LoVo (cell line): ENCODE measurements around the gene DNAAF1.

ENCODE experiments used
- DNase-seq: peaks from one replicate; pipeline ENCODE4 v3.0.0-alpha.2; 2016; ENCODE audit warnings: low spot score

Gene DNAAF1

DNA sequence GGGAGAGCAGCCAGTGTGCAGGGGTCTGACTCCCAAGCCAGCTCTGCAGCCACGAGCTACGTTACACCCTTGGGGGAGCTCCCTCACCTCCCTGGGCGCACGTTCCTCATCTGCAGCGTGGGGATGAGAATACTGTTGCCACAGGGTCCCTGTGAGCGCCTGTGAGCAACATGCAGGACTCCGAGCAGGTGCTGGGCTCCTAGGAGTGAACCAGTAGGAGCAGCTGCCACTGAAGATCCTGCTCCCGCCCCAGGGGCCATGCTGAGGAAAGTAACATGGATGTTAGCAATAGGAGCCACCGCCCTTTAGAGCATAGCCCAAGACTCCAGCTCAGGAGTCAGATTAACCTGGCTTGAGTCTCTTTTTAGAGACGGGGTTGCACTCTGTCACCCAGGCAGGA lies 15.9 kb downstream of the DNAAF1 start:
- DNase-seq, result no peak

DNA sequence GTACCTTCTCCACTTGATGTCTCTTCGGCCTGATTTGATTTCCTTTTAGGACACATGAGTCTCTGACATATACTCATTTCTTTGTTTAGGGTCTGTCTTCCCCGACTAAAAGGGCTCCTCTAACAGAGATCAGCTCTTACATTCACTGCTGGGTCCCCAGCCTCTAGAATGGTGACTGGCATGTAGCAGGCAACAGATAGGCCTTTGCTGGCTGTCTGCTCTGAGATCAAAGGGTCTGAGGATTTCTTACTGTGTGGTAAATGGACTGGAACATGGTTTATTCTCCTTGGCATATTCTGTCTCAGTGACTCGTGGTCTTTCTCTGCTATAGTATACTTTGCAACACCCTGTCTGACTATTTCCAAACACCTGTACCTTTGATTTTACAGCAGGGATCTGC lies 16.7 kb downstream of the DNAAF1 start:
- DNase-seq, result no peak

- DNase-seq, result no peak
These were observed 20.6 kb downstream of the DNAAF1 start for GRCh38 chr16:84165746-84166145.

GRCh38 chr16:84166796-84167695 lies 21.9 kb downstream of the DNAAF1 start:
- no peak for DNase-seq

DNA sequence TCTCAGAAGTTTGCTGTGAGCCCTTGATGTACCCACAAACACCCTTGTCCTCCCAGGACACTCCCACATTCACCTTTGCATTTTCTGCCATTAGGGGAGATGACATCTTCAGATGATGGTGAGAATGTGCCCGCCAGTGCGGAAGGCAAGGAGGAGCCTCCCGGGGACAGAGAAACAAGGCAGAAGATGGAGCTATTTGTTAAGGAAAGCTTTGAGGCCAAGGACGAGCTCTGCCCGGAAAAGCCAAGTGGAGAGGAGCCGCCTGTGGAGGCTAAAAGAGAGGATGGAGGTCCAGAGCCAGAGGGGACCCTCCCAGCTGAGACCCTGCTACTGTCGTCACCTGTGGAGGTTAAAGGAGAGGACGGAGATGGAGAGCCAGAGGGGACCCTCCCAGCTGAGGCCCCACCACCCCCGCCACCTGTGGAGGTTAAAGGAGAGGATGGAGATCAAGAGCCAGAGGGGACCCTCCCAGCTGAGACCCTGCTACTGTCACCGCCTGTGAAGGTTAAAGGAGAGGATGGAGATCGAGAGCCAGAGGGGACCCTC lies 24.7 kb downstream of the DNAAF1 start:
- DNase-seq, result no peak

DNA sequence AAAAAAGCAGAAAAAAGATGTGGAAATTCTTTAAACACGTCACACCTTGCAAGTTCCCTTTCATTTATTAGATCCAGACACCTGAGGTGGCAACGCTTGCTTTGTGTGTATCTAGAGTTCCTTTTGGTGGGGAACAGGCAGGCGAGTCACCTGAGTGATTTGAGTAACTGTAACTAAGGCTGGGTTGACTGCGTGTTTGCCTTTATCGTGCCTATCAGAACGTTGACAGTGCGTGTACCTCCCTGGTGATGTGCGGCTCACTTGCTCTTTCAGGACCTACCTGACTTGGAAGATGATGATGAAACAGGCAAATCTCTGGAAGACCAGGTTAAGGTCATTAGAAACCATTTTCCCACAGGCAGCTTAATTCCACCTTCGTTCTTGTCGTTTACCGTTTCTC lies 29.3 kb downstream of the DNAAF1 start:
- no peak for DNase-seq

DNA sequence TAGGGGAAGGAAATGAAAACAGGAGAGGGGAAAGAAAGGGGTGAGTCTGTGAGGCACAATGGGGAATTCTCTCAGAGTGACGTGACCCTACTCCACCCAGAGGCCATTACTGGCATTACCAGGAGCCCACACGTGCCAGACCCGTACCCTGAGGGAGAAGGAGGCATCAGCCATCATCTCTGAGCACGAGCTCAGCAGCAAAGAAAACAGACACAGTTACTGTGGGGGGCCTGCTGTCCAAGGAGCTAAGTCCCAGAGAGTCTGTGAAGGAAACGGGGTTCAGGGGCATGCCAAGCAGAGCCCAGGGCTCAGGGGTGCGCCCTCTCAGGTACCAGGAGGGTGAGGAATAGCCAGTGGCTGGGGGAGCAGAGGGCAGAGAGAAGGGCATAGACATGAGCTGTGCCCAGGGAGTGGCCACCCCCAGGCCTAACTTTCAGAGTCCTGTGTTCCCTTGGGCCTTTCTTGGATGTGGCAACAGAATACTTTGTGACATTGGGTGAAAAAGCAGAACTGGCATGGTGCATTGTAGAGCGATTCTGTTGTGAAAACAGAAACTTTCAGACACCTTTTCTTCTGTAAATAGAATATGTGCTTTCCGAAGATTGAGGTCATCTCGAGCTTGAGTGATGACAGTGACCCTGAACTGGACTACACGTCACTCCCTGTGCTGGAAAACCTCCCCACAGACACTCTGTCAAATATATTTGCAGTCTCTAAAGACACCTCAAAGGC lies 30.4 kb downstream of the DNAAF1 start:
- DNase-seq, result peak; percentile 58

- no peak for DNase-seq
These were observed 31.3 kb downstream of the DNAAF1 start for GRCh38 chr16:84176192-84177053.

- no peak for DNase-seq
These were observed 32.6 kb downstream of the DNAAF1 start for GRCh38 chr16:84177741-84178073.

- no peak for DNase-seq
These were observed 33.1 kb downstream of the DNAAF1 start for GRCh38 chr16:84178146-84178765.

- no peak for DNase-seq
These were observed 33.9 kb downstream of the DNAAF1 start for GRCh38 chr16:84178892-84179611.

DNA sequence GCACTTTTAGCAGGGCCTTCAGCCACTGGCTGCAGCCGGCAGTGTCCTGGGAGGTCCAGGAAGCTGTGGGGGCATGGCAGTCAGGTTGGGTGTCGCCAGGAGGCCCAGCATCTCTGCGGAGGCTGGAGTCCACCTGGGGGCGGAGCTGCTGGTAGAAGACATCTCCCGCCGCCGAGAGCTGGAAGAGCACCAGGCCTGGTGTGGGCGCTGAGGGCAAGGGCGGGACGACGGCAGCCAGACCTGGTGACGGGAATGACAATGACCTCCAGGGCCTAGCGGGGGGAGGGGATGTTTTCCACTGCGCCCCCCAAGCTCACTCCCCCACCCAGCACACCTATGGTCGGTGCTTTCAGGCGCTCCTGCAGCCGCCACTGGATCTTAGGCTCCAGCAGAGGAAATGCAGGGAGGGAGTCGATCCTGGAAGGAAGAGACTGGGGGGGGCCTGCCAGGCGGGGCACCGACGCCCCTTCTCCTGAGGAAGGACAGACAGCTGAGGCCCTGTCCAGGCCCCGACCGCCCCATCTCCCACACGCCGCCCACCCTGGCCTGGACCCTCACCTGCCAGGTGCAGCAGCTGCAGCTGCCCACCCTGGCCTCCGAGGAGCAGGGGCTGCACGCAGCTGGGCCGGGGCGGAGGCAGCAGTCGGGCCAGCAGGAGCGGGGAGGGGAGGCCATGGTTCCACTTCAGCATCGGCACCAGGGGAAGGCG lies 34.7 kb downstream of the DNAAF1 start:
- no peak for DNase-seq

DNA sequence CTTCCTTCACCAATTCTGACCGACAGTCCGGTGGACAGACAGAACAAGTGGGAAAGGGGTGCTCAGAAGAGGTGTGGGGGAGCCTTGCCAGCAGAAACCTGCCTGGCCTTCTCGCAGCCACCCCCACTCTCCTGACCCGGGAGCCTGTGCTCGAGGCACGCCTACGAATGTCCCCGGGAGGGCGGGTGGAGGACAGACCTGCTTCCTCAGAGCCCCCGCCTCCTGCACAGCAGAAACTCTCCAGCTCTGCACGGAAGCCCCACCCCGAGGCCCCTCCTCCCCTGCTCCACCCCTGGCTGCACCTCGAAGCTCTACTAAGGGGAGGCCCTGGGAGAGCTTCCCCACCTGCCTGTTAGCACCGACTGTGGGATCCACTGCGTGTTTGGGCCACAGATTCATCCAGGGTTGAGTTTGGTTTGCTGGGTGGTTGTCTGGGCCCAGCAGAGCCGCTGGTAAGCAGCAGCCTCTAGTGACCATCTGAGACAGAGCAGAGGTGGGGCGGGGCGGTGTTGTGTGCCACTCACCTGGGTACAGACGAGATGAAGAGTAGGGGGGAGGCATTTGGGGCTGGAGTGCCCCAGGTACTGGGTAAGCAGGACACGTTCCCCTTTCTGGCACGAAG lies 35.5 kb downstream of the DNAAF1 start:
- no peak for DNase-seq

- no peak for DNase-seq
These were observed 36.2 kb downstream of the DNAAF1 start for GRCh38 chr16:84181144-84181915.

GRCh38 chr16:84182104-84182503 lies 37.0 kb downstream of the DNAAF1 start:
- no peak for DNase-seq

DNA sequence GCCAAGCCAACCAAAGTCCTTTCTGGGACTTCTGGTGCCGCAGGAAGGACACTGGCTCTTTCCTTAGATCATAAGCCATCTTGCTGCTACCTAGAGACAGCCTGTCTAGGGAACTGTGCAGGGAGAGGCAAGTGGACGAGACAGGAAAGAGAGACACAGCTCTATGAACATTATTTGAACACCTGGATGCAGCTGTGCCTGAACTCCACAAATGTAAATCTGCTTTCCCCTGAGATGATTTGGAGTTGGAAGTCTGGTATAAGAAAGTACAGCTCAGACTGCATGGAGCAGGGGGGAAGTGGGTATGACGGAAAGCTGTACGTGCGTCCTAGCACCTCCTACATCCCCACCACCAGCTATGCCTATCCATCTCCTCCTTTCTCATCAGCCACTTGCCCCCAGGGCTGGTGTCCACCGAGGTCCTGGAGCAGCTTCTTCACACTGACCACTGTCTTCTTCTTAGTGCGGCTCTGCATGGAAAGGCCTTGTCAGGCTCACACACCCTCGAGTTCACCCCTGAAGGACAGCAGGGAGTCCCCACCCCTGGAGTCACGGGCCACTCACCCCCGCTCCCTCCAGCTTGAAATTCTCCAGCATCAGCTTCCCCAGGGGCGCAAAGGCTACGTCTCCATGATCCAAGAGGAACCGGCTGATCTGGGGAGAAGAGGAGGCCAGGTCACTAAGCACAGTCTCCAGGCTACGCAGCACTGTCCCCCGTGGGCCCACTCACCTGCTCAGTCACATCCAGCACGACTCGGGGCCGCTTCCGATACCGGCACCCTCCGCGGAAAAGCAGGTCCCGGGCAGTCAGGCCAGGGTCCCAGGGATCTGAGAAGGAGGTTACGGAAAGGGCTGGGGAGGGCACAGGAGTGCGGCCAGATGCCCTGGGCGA lies 37.8 kb downstream of the DNAAF1 start:
- DNase-seq, result no peak

GRCh38 chr16:84183572-84183875 lies 38.4 kb downstream of the DNAAF1 start:
- no peak for DNase-seq

DNA sequence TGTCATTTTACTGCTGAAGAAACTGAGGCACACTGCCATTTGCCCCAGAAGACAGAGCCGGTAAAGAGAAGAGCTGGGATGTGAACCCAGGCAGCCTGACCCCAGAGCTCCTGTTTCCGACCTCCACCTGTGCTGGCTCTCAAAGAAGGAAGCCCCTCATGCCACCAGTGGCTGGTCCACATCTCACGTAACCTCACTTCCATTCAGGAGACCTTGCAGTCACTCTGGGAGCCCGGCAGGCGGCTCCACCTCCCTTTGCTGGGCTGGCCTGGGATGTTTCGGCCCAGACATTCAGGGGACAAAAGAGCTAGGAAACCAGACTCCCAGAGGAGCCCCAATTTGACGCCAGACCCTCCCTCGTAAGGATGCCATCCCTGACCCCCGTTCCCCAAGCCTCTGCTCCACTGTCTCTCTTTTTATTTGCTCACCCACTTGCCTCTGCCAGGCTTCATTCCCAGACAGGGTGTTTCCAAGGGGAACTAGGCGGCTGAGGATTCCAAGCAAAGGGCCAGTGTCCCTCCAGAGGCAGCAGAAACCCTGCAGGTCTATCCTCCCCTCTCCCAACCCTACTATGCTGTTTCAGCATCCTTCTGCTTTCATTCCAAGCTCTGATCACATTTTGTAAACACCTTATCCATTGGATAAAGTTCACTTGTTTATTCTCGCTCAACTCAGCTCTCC lies 38.9 kb downstream of the DNAAF1 start:
- no peak for DNase-seq
